GM12878 (cell line): ENCODE measurements around the gene SLC15A5. TPM values are rescaled to one million over a fixed set of nuclear protein-coding genes. Genes with fewer than 3 reads are reported as not detected.

Experiments
- ATAC-seq: fragments of 200-7000 bp; cut with Tn5 transposase; 3 replicates; pipeline ENCODE4 v1.9.1; 2020; ENCODE audit warnings: mild to moderate bottlenecking, moderate library complexity
- BruUV-seq: library from RNA; stranded (reverse); fragments of 400-500 nt; replicated peaks from 2 replicates; lab custom pipeline; 2021; lab: Mats Ljungman, UMichigan
- CTCF ChIA-PET: fragments of 300-600 bp; sonication (Branson Sonifier 250); formaldehyde crosslinking; extraction: SDS; loops from one replicate; lab custom pipeline; 2021; ENCODE audit warnings: inconsistent platforms; lab: Yijun Ruan, JAX
- POLR2A ChIA-PET: fragments of 350-600 bp; formaldehyde crosslinking; extraction: SDS; loops from one replicate; lab custom pipeline; 2021; ENCODE audit warnings: inconsistent platforms; lab: Charles Lee
- RAD21 ChIA-PET: fragments of 300-600 bp; sonication (Branson Sonifier 250); formaldehyde crosslinking; loops from one replicate; lab custom pipeline; 2023; ENCODE audit warnings: antibody characterized with exemption; ENCODE audit not compliant: unreplicated experiment; lab: Charles Lee
- SMC1A ChIA-PET: fragments of 300-600 bp; sonication (Branson Sonifier 250); formaldehyde crosslinking; loops from one replicate; lab custom pipeline; 2023; ENCODE audit not compliant: unreplicated experiment, uncharacterized antibody; lab: Charles Lee
- DNase-seq: peaks from one replicate; pipeline ENCODE4 v3.0.0-alpha.2; 2011; ENCODE audit warnings: low read depth, low spot score
- FAIRE-seq: peaks from 3 replicates; lab custom pipeline; 2011; peaks lifted over from hg19 to GRCh38; lab: Jason Lieb, UNC
- H2AFZ ChIP-seq: 2 replicates; pipeline ENCODE4 v1.6.0; 2011; ENCODE audit warnings: low read depth, low read length, control low read depth; ENCODE audit not compliant: control insufficient read depth
- H3K27ac ChIP-seq: 2 replicates; pipeline ENCODE4 v1.5.1; 2011; ENCODE audit warnings: control low read depth; ENCODE audit not compliant: control insufficient read depth, insufficient read depth
- H3K27me3 ChIP-seq, 2 experiments: replicated peaks in 1 of 2; 2 replicates each; pipeline versions ENCODE4 v1.6.0 to v1.6.1; 2011; ENCODE audit warnings: low read length in 1 of 2; ENCODE audit not compliant: control insufficient read depth in 2 of 2, insufficient read depth in 2 of 2
- H3K36me3 ChIP-seq, 2 experiments: 2 replicates each; pipeline ENCODE4 v1.5.1; 2011; ENCODE audit warnings: low read length in 1 of 2; ENCODE audit not compliant: control insufficient read depth in 2 of 2, insufficient read depth in 2 of 2
- H3K4me1 ChIP-seq: 2 replicates; pipeline ENCODE4 v1.6.1; 2011; ENCODE audit warnings: mild to moderate bottlenecking, low read length, moderate library complexity, mixed read lengths; ENCODE audit not compliant: control insufficient read depth, insufficient read depth
- H3K4me2 ChIP-seq: 2 replicates; pipeline ENCODE4 v1.6.0; 2011; ENCODE audit warnings: control low read depth; ENCODE audit not compliant: control insufficient read depth, insufficient read depth
- H3K4me3 ChIP-seq: fragments of 200-600 bp; sonication (generic); 2 replicates; pipeline ENCODE4 v1.5.1; 2016
- H3K79me2 ChIP-seq: 2 replicates; pipeline ENCODE4 v1.6.0; 2011; ENCODE audit warnings: low read length; ENCODE audit not compliant: control insufficient read depth, insufficient read depth
- H3K9ac ChIP-seq: 2 replicates; pipeline ENCODE4 v1.8.0; 2011; ENCODE audit warnings: low read length, control low read depth, mixed read lengths; ENCODE audit not compliant: control insufficient read depth, insufficient read depth
- H3K9me3 ChIP-seq: replicated peaks from 3 replicates; pipeline ENCODE4 v1.5.1; 2011; ENCODE audit warnings: mild to moderate bottlenecking, low read length; ENCODE audit not compliant: control insufficient read depth, insufficient read depth
- H4K20me1 ChIP-seq: 2 replicates; pipeline ENCODE4 v1.6.0; 2011; ENCODE audit not compliant: control insufficient read depth, insufficient read depth
- CEBPB ChIP-seq, 2 experiments: fragments of 150-350 bp in 1 of 2; IDR thresholded peaks; 2 replicates each; pipeline ENCODE4 v1.6.1; 2012 to 2014; ENCODE audit warnings: low read depth in 2 of 2, low read length in 2 of 2, borderline replicate concordance in 1 of 2, inconsistent platforms in 1 of 2
- CTCF ChIP-seq, 3 experiments: IDR thresholded peaks in 2 of 3; conservative IDR thresholded peaks in 1 of 3; 2 replicates each; pipeline ENCODE4 v1.5.1; 2011; ENCODE audit warnings: low read depth in 3 of 3, low read length in 3 of 3, mild to moderate bottlenecking in 3 of 3, control low read depth in 2 of 3, moderate library complexity in 2 of 3, inconsistent platforms in 1 of 3, mixed read lengths in 1 of 3; ENCODE audit not compliant: control insufficient read depth in 2 of 3, insufficient read depth in 1 of 3; ENCODE audit errors: extremely low read depth in 1 of 3
- E2F8 ChIP-seq: fragments of 450-650 bp; IDR thresholded peaks from 2 replicates; pipeline ENCODE4 v1.6.1; 2018; ENCODE audit warnings: mild to moderate bottlenecking, low read depth, moderate library complexity; ENCODE audit not compliant: partially characterized antibody
- HDGF ChIP-seq: fragments of 450-650 bp; IDR thresholded peaks from 2 replicates; pipeline ENCODE4 v1.6.1; 2016; ENCODE audit warnings: antibody characterized with exemption
- NFYA ChIP-seq: IDR thresholded peaks from 2 replicates; pipeline ENCODE4 v1.6.1; 2011; ENCODE audit warnings: low read depth, mild to moderate bottlenecking, low read length, improper control_type of control experiment, borderline replicate concordance
- POLR2AphosphoS2 ChIP-seq: IDR thresholded peaks from 2 replicates; pipeline ENCODE4 v1.6.1; 2011; ENCODE audit warnings: low read depth, mild to moderate bottlenecking, low read length, improper control_type of control experiment, moderate library complexity
- SMC3 ChIP-seq: IDR thresholded peaks from 2 replicates; pipeline ENCODE4 v1.6.1; 2011; ENCODE audit warnings: low read length, improper control_type of control experiment, borderline replicate concordance
- WGBS: methylation state at CpG from one replicate; pipeline ENCODE4 v1.1.6; 2016; ENCODE audit warnings: low lambda C conversion rate; ENCODE audit not compliant: insufficient replicate concordance, insufficient coverage; ENCODE audit errors: missing lambda C conversion rate; 5-methylcytosine and 5-hydroxymethylcytosine counted together
- in situ Hi-C: fragments of 300-500 bp; cut with MboI; formaldehyde crosslinking; loops from 9 replicates; pipeline ENCODE4 v1.14.3; 2018; ENCODE audit warnings: mixed read lengths
- intact Hi-C: fragments of 100-400 bp; cut with micrococcal nuclease; formaldehyde crosslinking; loops from one replicate; pipeline ENCODE4 v1.14.2; 2022; ENCODE audit not compliant: unreplicated experiment
- polyA plus RNA-seq, 11 experiments: library from polyadenylated mRNA; depleted of rRNA in 4 of 11; unstranded in 6 of 11; stranded (reverse) in 5 of 11; fragments of >200 nt; fragmentation: Nextera tagmentation in 4 of 11; fragmentation: Illumina TruSeq in 1 of 11; extraction: Ambion mirVana in 4 of 11; extraction: Trizol in 1 of 11; gene quantifications; 1 replicate in 1 of 11; 2 replicates in 10 of 11; pipeline versions ENCODE4 v1.2.1 to v1.2.3, GENCODE V29; 2011 to 2016; ENCODE audit warnings: inconsistent platforms in 2 of 11, missing spikeins in 2 of 11, low read depth in 1 of 11
- total RNA-seq, 4 experiments: library from RNA; depleted of rRNA in 3 of 4; stranded (reverse); fragments of >200 nt in 3 of 4; fragmentation: Illumina TruSeq in 1 of 4; extraction: Trizol in 1 of 4; gene quantifications; 2 replicates each; pipeline versions ENCODE4 v1.2.1 to v1.2.3, GENCODE V29; 2013 to 2021

SLC15A5 gene
- total and polyA plus RNA-seq, 10 of the 15 experiments (the other 5 are each of a cell fraction or from before 2014, with no cell fraction given): not detected

GRCh38 chr12:16324272-16324671, 46.8 kb upstream of the SLC15A5 start:
- intact Hi-C loops: no loop called here
- H2AFZ ChIP-seq: no peak overlapping the region
- POLR2A ChIA-PET: no interaction called here
- FAIRE-seq: no peak
- no peak for DNase-seq
- no peaks in the 10 kb centered on the region for H3K79me2 ChIP-seq
- no TSS peak for BruUV-seq
- no peak for TF ChIP-seq CTCF (IDR thresholded peaks at IDR 0.05 in 2 of 3, conservative IDR thresholded peaks at IDR 0.05 in 1 of 3; ENCODE audit: control insufficient read depth in 2 of 3, extremely low read depth in 1 of 3, insufficient read depth in 1 of 3, low read depth in 3 of 3, low read length in 3 of 3)
- no peak for TF ChIP-seq SMC3
- no peak for TF ChIP-seq E2F8
- no peak for TF ChIP-seq HDGF
- no peak for TF ChIP-seq NFYA
- TF ChIP-seq CEBPB (IDR thresholded peaks at IDR 0.05; ENCODE audit: borderline replicate concordance in 1 of 2, low read depth in 2 of 2, low read length in 2 of 2): no peak
- TF ChIP-seq POLR2AphosphoS2: no peak
- TF ChIP-seq, all 136 proteins: peak for 0
- no peak overlapping the region for H3K27ac ChIP-seq
- no peaks in the 10 kb centered on the region for H3K27me3 ChIP-seq
- ATAC-seq: no peak
- in situ Hi-C loops: no loop called here
- no peak overlapping the region for H3K4me2 ChIP-seq
- ChIA-PET SMC1A (no interaction called here), CTCF (no interaction called here), RAD21 (no interaction called here)
- no peaks in the 10 kb centered on the region; the same call in 2 of the 3 replicates for H3K9me3 ChIP-seq
- 5% methylated on average over 5 of the region's 5 CpGs for WGBS
- no peaks in the 10 kb centered on the region for H3K4me1 ChIP-seq
- H3K36me3 ChIP-seq: no peaks in the 10 kb centered on the region
- no peaks in the 10 kb centered on the region for H4K20me1 ChIP-seq
- no peak overlapping the region for H3K4me3 ChIP-seq
- no peak overlapping the region for H3K9ac ChIP-seq
